WTC11 (cell line): ENCODE measurements around the gene NEDD8. TPM values are rescaled to one million over a fixed set of nuclear protein-coding genes. Genes with fewer than 3 reads are reported as not detected.

Experiments
- AFF4 ChIP-seq: sonication (generic); formaldehyde crosslinking; IDR thresholded peaks from 2 replicates; pipeline ENCODE4 v1.8.1; 2023; ENCODE audit warnings: mild to moderate bottlenecking, missing genetic modification reagents, borderline replicate concordance
- ARID4B ChIP-seq: sonication (generic); formaldehyde crosslinking; IDR thresholded peaks from 2 replicates; pipeline ENCODE4 v1.8.0; 2023; ENCODE audit warnings: missing genetic modification reagents, mild to moderate bottlenecking, borderline replicate concordance
- CREB1 ChIP-seq: sonication (generic); formaldehyde crosslinking; IDR thresholded peaks from 2 replicates; pipeline ENCODE4 v1.8.0; 2023; ENCODE audit warnings: mild to moderate bottlenecking, missing genetic modification reagents
- E2F5 ChIP-seq: sonication (generic); formaldehyde crosslinking; IDR thresholded peaks from 2 replicates; pipeline ENCODE4 v1.8.1; 2022; ENCODE audit warnings: mild to moderate bottlenecking, moderate library complexity, missing genetic modification reagents
- ELF4 ChIP-seq: sonication (generic); formaldehyde crosslinking; IDR thresholded peaks from 2 replicates; pipeline ENCODE4 v1.8.1; 2022; ENCODE audit warnings: low read depth, mild to moderate bottlenecking, moderate library complexity, missing genetic modification reagents
- EMX1 ChIP-seq: fragments of 250-450 bp; sonication (Bioruptor Pico); IDR thresholded peaks from 2 replicates; pipeline ENCODE4 v1.8.0; 2021; ENCODE audit warnings: mild to moderate bottlenecking
- ESRRA ChIP-seq: sonication (generic); formaldehyde crosslinking; IDR thresholded peaks from 2 replicates; pipeline ENCODE4 v1.8.1; 2022; ENCODE audit warnings: mild to moderate bottlenecking, missing genetic modification reagents, borderline replicate concordance
- ETV6 ChIP-seq: sonication (generic); formaldehyde crosslinking; IDR thresholded peaks from 2 replicates; pipeline ENCODE4 v1.8.1; 2022; ENCODE audit warnings: mild to moderate bottlenecking, missing genetic modification reagents
- FOXJ3 ChIP-seq: sonication (generic); formaldehyde crosslinking; IDR thresholded peaks from 2 replicates; pipeline ENCODE4 v1.9.0; 2021; ENCODE audit warnings: missing genetic modification reagents, mild to moderate bottlenecking, borderline replicate concordance
- FOXK1 ChIP-seq: sonication (generic); formaldehyde crosslinking; IDR thresholded peaks from 2 replicates; pipeline ENCODE4 v1.8.0; 2022; ENCODE audit warnings: mild to moderate bottlenecking, moderate library complexity, missing genetic modification reagents
- GRHL2 ChIP-seq: fragments of 250-450 bp; sonication (Bioruptor Pico); IDR thresholded peaks from 2 replicates; pipeline ENCODE4 v1.8.0; 2022; ENCODE audit warnings: mild to moderate bottlenecking, moderate library complexity; ENCODE audit not compliant: insufficient replicate concordance, severe bottlenecking
- HMGA2 ChIP-seq: fragments of 250-450 bp; sonication (Bioruptor Pico); IDR thresholded peaks from 2 replicates; pipeline ENCODE4 v1.4.0; 2021; ENCODE audit warnings: mild to moderate bottlenecking, moderate library complexity
- IRF2 ChIP-seq: sonication (generic); formaldehyde crosslinking; IDR thresholded peaks from 2 replicates; pipeline ENCODE4 v1.8.0; 2022; ENCODE audit warnings: low read depth, missing genetic modification reagents, borderline replicate concordance
- JUN ChIP-seq: sonication (generic); formaldehyde crosslinking; IDR thresholded peaks from 2 replicates; pipeline ENCODE4 v1.8.0; 2023; ENCODE audit warnings: mild to moderate bottlenecking, missing genetic modification reagents
- KAT7 ChIP-seq: sonication (generic); formaldehyde crosslinking; IDR thresholded peaks from 2 replicates; pipeline ENCODE4 v1.8.1; 2023; ENCODE audit warnings: missing genetic modification reagents, mild to moderate bottlenecking, borderline replicate concordance
- MAX ChIP-seq: sonication (generic); formaldehyde crosslinking; IDR thresholded peaks from 2 replicates; pipeline ENCODE4 v1.8.0; 2022; ENCODE audit warnings: mild to moderate bottlenecking, missing genetic modification reagents
- NFATC4 ChIP-seq: fragments of 250-450 bp; sonication (Bioruptor Pico); IDR thresholded peaks from 2 replicates; pipeline ENCODE4 v1.9.0; 2021; ENCODE audit warnings: mild to moderate bottlenecking
- OVOL2 ChIP-seq: fragments of 250-450 bp; sonication (Bioruptor Pico); IDR thresholded peaks from 2 replicates; pipeline ENCODE4 v1.9.0; 2021; ENCODE audit warnings: mild to moderate bottlenecking, borderline replicate concordance
- RELA ChIP-seq: sonication (generic); formaldehyde crosslinking; IDR thresholded peaks from 2 replicates; pipeline ENCODE4 v1.8.1; 2022; ENCODE audit warnings: missing genetic modification reagents, mild to moderate bottlenecking, borderline replicate concordance
- RORB ChIP-seq: fragments of 250-450 bp; sonication (Bioruptor Pico); IDR thresholded peaks from 2 replicates; pipeline ENCODE4 v1.9.0; 2021; ENCODE audit warnings: mild to moderate bottlenecking
- TCF7 ChIP-seq: sonication (generic); formaldehyde crosslinking; IDR thresholded peaks from 2 replicates; pipeline ENCODE4 v1.8.0; 2022; ENCODE audit warnings: mild to moderate bottlenecking, low read depth, missing genetic modification reagents, moderate library complexity
- TEAD1 ChIP-seq: sonication (generic); formaldehyde crosslinking; IDR thresholded peaks from 2 replicates; pipeline ENCODE4 v1.8.0; 2022; ENCODE audit warnings: mild to moderate bottlenecking, missing genetic modification reagents
- TP53 ChIP-seq: sonication (generic); formaldehyde crosslinking; IDR thresholded peaks from 2 replicates; pipeline ENCODE4 v1.8.1; 2023; ENCODE audit warnings: mild to moderate bottlenecking, missing genetic modification reagents
- USF2 ChIP-seq: sonication (generic); formaldehyde crosslinking; IDR thresholded peaks from 2 replicates; pipeline ENCODE4 v1.8.1; 2023; ENCODE audit warnings: mild to moderate bottlenecking, missing genetic modification reagents, moderate library complexity
- ZBTB21 ChIP-seq: sonication (generic); formaldehyde crosslinking; IDR thresholded peaks from 2 replicates; pipeline ENCODE4 v1.8.1; 2023; ENCODE audit warnings: mild to moderate bottlenecking, missing genetic modification reagents, borderline replicate concordance
- ZMAT4 ChIP-seq: fragments of 250-450 bp; sonication (Bioruptor Pico); IDR thresholded peaks from 2 replicates; pipeline ENCODE4 v1.9.0; 2021; ENCODE audit warnings: mild to moderate bottlenecking
- ZNF138 ChIP-seq: sonication (generic); formaldehyde crosslinking; conservative IDR thresholded peaks from 2 replicates; pipeline ENCODE4 v1.8.1; 2022; ENCODE audit warnings: mild to moderate bottlenecking, moderate library complexity, missing genetic modification reagents
- ZNF232 ChIP-seq: sonication (generic); formaldehyde crosslinking; IDR thresholded peaks from 2 replicates; pipeline ENCODE4 v1.8.0; 2022; ENCODE audit warnings: mild to moderate bottlenecking, missing genetic modification reagents
- ZNF396 ChIP-seq: fragments of 250-450 bp; sonication (Bioruptor Pico); IDR thresholded peaks from 2 replicates; pipeline ENCODE4 v1.8.0; 2021; ENCODE audit warnings: mild to moderate bottlenecking, moderate library complexity, borderline replicate concordance
- total RNA-seq: library from RNA; stranded (reverse); gene quantifications from 3 replicates; pipeline ENCODE4 v1.2.3, GENCODE V29; 2021

NEDD8 gene
- total RNA-seq, 1 experiment from 2014 or later: 233 TPM

GRCh38 chr14:24215495-24216344, 16.4 kb downstream of the NEDD8 start, which contains the start of gene MDP1 (continued):
- 0 out of 2 replicates have a peak, but pooled peaks have one; percentile 48 for TF ChIP-seq ZBTB21
- TF ChIP-seq FOXK1 (CRISPR knock-in tag): peak; percentile 83
- TF ChIP-seq ZNF232 (CRISPR knock-in tag): no peak
- no peak; the same call in 1 of the 2 replicates for TF ChIP-seq HMGA2 (CRISPR knock-in tag)
- peak; percentile 51 for TF ChIP-seq USF2 (CRISPR knock-in tag)
- TF ChIP-seq ZNF138 (CRISPR knock-in tag): no peak
- TF ChIP-seq IRF2 (CRISPR knock-in tag): no peak
- no peak for TF ChIP-seq KAT7 (CRISPR knock-in tag)
- 0 out of 2 replicates have a peak, but pooled peaks have one; percentile 10 for TF ChIP-seq ETV6 (CRISPR knock-in tag)
- TF ChIP-seq TCF7 (CRISPR knock-in tag): no peak
- no peak for TF ChIP-seq TP53 (CRISPR knock-in tag)
- no peak for TF ChIP-seq E2F5
- TF ChIP-seq TEAD1 (CRISPR knock-in tag): 0 out of 2 replicates have a peak, but pooled peaks have one; percentile 43
- TF ChIP-seq FOXJ3 (CRISPR knock-in tag): no peak
- no peak for TF ChIP-seq GRHL2 (CRISPR knock-in tag)
- TF ChIP-seq RORB (CRISPR knock-in tag): no peak
- TF ChIP-seq MAX: peak; percentile 85; the same call in 1 of the 2 replicates
- no peak for TF ChIP-seq ELF4
- TF ChIP-seq NFATC4 (CRISPR knock-in tag): no peak
- TF ChIP-seq EMX1 (CRISPR knock-in tag): peak; percentile 85
- peak; percentile 78 for TF ChIP-seq ARID4B (CRISPR knock-in tag)
- TF ChIP-seq ZNF396 (CRISPR knock-in tag): no peak
- TF ChIP-seq RELA (CRISPR knock-in tag): 0 out of 2 replicates have a peak, but pooled peaks have one; percentile 57
- peak; percentile 67; the same call in 1 of the 2 replicates for TF ChIP-seq CREB1 (CRISPR knock-in tag)
- TF ChIP-seq ESRRA (CRISPR knock-in tag): peak; percentile 62; the same call in 1 of the 2 replicates
- no peak for TF ChIP-seq JUN (CRISPR knock-in tag)
- 0 out of 2 replicates have a peak, but pooled peaks have one; percentile 40 for TF ChIP-seq ZMAT4
- TF ChIP-seq OVOL2 (CRISPR knock-in tag): no peak
- TF ChIP-seq AFF4 (CRISPR knock-in tag): no peak
